B cell (primary cell): ENCODE results near the gene DYDC2.

Experiments used
- EZH2 ChIP-seq: IDR thresholded peaks from 2 replicates; pipeline ENCODE4 v1.6.1; 2012; ENCODE audit warnings: borderline replicate concordance, low read depth, mild to moderate bottlenecking, moderate library complexity, low read length; ENCODE audit not compliant: insufficient read depth, poor library complexity, severe bottlenecking
- TF ChIP-seq, protein P1 (sequence below): fragments of 200-600 bp; IDR thresholded peaks from one replicate; pipeline ENCODE4 v1.8.0; 2022; ENCODE audit warnings: antibody characterized with exemption, mild to moderate bottlenecking

DNA sequence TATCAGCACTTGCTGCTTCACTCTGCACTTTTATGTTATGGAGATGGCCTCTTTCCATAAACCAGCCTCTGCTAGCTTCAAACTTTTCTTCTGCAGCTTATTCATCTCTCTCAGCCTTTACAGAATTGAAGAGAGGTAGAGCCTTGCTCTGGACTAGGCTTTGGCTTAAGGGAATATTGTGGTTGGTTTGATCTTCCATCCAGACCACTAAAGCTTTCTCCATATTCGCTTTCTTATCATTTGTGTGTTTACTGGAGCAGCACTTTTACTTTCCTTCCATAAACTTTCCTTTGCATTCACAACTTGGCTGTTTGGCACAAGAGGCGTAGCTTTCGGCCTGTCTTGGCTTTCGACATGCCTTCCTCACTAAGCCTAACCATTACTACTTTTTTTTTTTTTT is 23.6 kb downstream of the DYDC2 start:
- TF ChIP-seq, protein P1, sequence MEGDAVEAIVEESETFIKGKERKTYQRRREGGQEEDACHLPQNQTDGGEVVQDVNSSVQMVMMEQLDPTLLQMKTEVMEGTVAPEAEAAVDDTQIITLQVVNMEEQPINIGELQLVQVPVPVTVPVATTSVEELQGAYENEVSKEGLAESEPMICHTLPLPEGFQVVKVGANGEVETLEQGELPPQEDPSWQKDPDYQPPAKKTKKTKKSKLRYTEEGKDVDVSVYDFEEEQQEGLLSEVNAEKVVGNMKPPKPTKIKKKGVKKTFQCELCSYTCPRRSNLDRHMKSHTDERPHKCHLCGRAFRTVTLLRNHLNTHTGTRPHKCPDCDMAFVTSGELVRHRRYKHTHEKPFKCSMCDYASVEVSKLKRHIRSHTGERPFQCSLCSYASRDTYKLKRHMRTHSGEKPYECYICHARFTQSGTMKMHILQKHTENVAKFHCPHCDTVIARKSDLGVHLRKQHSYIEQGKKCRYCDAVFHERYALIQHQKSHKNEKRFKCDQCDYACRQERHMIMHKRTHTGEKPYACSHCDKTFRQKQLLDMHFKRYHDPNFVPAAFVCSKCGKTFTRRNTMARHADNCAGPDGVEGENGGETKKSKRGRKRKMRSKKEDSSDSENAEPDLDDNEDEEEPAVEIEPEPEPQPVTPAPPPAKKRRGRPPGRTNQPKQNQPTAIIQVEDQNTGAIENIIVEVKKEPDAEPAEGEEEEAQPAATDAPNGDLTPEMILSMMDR, result no peak
- no peak for TF ChIP-seq EZH2
